Neural crest cell (in vitro differentiated cells): ENCODE results near the gene GABRD. TPM values are rescaled to one million over a fixed set of nuclear protein-coding genes. Genes with fewer than 3 reads are reported as not detected.
"Not testable (repeated sequence)": the region's sequence is repeated elsewhere in the genome, so short reads cannot be mapped to it uniquely, and the experiment has no call there.

Experiments
- DNase-seq: peaks from one replicate; pipeline ENCODE4 v3.0.0; 2021; ENCODE audit warnings: low read depth, mixed read lengths, low spot score
- H3K27ac Mint-ChIP-seq: one replicate; pipeline ENCODE4 v1.8.0; 2021; ENCODE audit warnings: mild to moderate bottlenecking, mixed read lengths; ENCODE audit not compliant: unreplicated experiment
- H3K27me3 Mint-ChIP-seq: 2 replicates; pipeline ENCODE4 v1.8.0; 2021; ENCODE audit warnings: low read depth, mild to moderate bottlenecking, mixed read lengths
- H3K36me3 Mint-ChIP-seq: 2 replicates; pipeline ENCODE4 v1.8.0; 2021; ENCODE audit warnings: low read depth, mild to moderate bottlenecking, mixed read lengths
- H3K4me1 Mint-ChIP-seq: 2 replicates; pipeline ENCODE4 v1.8.0; 2021; ENCODE audit warnings: mixed read lengths
- H3K4me3 Mint-ChIP-seq: one replicate; pipeline ENCODE4 v1.8.0; 2021; ENCODE audit warnings: mild to moderate bottlenecking, mixed read lengths
- H3K9me3 Mint-ChIP-seq: 2 replicates; pipeline ENCODE4 v1.8.0; 2021; ENCODE audit warnings: mixed read lengths
- total RNA-seq: library from RNA; stranded (reverse); gene quantifications from 2 replicates; pipeline ENCODE4 v1.2.1, GENCODE V29; 2021
- TF ChIP-seq, protein P1 (sequence below): fragments of 200-600 bp; sonication (generic); conservative IDR thresholded peaks from 2 replicates; pipeline ENCODE4 v1.5.0; 2021; ENCODE audit warnings: antibody characterized with exemption, mild to moderate bottlenecking

The GABRD gene
- total RNA-seq, 1 donor from 2014 or later, result 0.54 TPM

DNA sequence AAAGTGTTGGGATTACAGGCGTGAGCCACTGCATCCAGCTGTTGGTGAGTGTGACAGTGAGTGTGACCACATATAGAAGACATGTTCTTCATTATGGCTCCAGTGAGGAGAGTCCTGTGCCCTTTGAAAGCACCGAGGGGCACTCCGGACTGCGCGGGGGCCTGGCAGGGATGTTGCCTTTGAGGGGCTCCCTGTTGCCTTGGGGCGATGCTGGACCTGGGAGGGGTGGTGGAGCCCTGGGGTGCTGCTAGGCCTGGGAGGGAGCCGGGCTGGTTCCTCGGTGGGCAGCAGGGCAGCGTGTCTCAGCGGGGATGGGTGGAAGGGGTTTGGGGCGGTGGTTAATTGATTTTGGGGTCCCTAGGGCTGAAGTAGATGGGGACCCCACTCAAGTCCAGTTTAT lies 41.0 kb upstream of the GABRD start:
- Mint-ChIP-seq H3K27me3 (no peaks in the 10 kb centered on the region), H3K36me3 (no peaks in the 10 kb centered on the region), H3K4me3 (no peak overlapping the region), H3K4me1 (peaks cover 12% of the 10 kb centered on the region), H3K9me3 (no peaks in the 10 kb centered on the region), H3K27ac (no peak overlapping the region)
- no peak for DNase-seq
- TF ChIP-seq, protein P1, sequence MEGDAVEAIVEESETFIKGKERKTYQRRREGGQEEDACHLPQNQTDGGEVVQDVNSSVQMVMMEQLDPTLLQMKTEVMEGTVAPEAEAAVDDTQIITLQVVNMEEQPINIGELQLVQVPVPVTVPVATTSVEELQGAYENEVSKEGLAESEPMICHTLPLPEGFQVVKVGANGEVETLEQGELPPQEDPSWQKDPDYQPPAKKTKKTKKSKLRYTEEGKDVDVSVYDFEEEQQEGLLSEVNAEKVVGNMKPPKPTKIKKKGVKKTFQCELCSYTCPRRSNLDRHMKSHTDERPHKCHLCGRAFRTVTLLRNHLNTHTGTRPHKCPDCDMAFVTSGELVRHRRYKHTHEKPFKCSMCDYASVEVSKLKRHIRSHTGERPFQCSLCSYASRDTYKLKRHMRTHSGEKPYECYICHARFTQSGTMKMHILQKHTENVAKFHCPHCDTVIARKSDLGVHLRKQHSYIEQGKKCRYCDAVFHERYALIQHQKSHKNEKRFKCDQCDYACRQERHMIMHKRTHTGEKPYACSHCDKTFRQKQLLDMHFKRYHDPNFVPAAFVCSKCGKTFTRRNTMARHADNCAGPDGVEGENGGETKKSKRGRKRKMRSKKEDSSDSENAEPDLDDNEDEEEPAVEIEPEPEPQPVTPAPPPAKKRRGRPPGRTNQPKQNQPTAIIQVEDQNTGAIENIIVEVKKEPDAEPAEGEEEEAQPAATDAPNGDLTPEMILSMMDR, result no peak

DNA sequence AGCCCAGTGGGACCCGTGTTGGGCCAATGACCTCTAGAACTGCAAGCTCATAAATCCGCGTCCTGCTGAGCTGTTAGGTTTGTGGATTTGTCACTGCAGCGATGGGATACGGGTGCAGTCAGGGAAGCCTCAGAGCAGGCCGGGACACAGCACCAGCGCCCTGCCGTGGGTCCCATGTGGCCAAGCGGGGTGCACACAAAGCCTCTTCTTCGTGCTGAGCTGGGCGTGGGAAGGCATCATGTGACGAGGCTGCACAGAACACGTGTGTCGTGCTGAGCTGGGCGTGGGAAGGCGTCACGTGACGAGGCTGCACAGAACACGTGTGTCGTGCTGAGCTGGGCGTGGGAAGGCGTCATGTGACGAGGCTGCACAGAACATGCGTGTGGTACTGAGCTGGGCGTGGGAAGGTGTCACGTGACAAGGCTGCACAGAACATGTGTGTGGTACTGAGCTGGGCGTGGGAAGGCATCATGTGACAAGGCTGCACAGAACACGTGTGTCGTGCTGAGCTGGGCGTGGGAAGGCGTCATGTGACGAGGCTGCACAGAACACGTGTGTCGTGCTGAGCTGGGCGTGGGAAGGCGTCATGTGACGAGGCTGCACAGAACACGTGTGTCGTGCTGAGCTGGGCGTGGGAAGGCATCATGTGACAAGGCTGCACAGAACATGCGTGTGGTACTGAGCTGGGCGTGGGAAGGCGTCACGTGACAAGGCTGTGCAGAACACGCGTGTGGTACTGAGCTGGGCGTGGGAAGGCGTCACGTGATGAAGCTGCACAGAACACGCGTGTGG lies 40.3 kb upstream of the GABRD start:
- peaks cover 12% of the 10 kb centered on the region for H3K4me1 Mint-ChIP-seq
- not testable (repeated sequence) for DNase-seq, H3K36me3 Mint-ChIP-seq, H3K27ac Mint-ChIP-seq, H3K9me3 Mint-ChIP-seq, H3K4me3 Mint-ChIP-seq, H3K27me3 Mint-ChIP-seq

DNA sequence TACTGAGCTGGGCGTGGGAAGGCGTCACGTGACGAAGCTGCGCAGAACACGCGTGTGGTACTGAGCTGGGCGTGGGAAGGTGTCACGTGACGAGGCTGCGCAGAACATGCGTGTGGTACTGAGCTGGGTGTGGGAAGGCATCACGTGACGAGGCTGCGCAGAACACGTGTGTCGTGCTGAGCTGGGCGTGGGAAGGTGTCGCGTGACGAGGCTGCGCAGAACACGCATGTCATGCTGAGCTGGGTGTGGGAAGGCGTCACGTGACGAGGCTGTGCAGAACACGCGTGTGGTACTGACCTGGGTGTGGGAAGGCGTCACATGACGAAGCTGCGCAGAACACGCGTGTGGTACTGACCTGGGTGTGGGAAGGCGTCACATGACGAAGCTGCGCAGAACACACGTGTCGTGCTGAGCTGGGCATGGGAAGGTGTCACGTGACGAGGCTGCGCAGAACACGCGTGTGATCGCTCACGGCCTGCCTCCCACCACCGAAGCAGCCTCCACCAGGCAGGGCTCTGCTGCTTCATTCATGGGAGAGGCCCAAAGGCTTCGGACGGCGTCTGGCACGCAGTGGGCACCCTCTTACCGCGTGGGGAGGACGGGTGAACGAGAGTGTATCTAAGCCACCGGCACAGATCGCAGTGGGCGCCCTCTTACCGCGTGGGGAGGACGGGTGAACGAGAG lies 39.5 kb upstream of the GABRD start:
- H3K4me1 Mint-ChIP-seq, result peaks cover 12% of the 10 kb centered on the region
- no peaks in the 10 kb centered on the region for H3K9me3 Mint-ChIP-seq
- H3K36me3 Mint-ChIP-seq, result no peaks in the 10 kb centered on the region
- no peak for DNase-seq
- no peaks in the 10 kb centered on the region for H3K27me3 Mint-ChIP-seq
- TF ChIP-seq, protein P1, result no peak
- H3K4me3 Mint-ChIP-seq, result no peak overlapping the region
- H3K27ac Mint-ChIP-seq, result no peak overlapping the region

DNA sequence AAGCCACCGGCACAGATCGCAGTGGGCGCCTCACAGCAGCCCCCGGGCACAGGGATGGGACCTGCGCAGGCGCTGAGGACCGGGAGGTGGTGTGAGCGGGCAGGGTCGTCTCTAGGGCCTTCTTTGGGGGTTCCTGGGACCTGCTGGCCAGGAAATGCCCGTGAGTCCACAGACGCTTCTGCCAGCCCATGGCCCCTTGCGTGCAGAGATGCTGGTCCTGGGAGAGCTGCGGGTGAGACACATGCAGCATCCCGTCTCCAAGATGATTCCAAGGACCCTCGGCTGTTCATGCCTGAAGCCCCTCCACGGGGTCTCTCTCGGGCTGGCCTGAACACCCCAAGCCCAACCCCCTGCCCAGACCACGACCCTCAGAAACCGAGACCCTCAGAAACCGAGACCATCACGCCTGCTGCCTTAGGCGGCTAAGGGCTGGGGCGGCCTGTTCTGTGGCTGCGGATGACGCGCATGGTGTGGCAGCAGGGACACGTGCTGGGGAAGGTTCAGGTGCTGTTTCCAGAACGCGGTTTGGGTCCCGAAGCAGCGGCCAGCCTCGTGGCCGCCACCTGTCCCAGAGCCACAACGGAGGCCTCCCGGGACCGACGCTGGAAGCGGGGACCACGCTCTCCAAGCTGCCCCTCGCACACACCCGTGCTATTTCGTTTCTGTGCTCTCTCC lies 38.5 kb upstream of the GABRD start:
- Mint-ChIP-seq H3K27ac (no peak overlapping the region), H3K36me3 (no peaks in the 10 kb centered on the region), H3K9me3 (no peaks in the 10 kb centered on the region), H3K27me3 (no peaks in the 10 kb centered on the region), H3K4me1 (peaks cover 12% of the 10 kb centered on the region), H3K4me3 (no peak overlapping the region)
- TF ChIP-seq, protein P1, result no peak
- no peak for DNase-seq

DNA sequence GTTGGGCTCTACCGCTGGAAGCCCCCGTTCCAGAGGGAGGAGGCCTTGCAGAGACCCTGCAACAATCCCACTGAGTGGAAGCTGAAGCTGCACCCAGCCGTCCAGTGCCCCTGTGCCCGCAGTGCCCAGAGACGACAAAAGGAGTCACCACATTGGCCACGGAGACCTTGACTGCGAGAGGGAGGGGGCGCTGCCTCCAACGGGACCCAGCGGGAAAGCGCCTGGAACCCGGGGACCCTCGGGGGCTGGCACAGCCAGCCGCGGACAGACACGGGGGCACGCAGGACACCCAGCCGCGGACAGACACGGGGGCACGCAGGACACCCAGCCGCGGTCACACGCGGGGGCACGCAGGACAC lies 38.0 kb upstream of the GABRD start:
- H3K4me1 Mint-ChIP-seq, result peaks cover 12% of the 10 kb centered on the region
- H3K9me3 Mint-ChIP-seq, result no peaks in the 10 kb centered on the region
- DNase-seq, result no peak
- no peak overlapping the region for H3K27ac Mint-ChIP-seq
- H3K27me3 Mint-ChIP-seq, result no peaks in the 10 kb centered on the region
- H3K4me3 Mint-ChIP-seq, result no peak overlapping the region
- no peaks in the 10 kb centered on the region for H3K36me3 Mint-ChIP-seq
- TF ChIP-seq, protein P1, result no peak

DNA sequence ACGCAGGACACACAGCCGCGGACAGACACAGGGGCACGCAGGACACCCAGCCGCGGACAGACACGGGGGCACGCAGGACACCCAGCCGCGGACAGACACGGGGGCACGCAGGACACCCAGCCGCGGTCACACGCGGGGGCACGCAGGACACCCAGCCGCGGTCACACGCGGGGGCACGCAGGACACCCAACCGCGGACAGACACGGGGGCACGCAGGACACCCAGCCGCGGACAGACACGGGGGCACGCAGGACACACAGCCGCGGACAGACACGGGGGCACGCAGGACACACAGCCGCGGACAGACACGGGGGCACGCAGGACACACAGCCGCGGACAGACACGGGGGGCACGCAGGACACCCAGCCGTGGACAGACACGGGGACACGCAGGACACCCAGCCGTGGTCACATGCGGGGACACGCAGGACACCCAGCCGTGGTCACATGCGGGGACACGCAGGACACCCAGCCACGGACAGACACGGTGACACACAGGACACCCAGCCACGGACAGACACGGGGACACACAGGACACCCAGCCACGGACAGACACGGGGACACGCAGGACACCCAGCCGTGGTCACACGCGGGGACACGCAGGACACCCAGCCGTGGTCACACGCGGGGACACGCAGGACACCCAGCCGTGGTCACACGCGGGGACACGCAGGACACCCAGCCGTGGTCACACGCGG lies 37.4 kb upstream of the GABRD start:
- peaks cover 12% of the 10 kb centered on the region for H3K4me1 Mint-ChIP-seq
- H3K4me3 Mint-ChIP-seq, H3K36me3 Mint-ChIP-seq, DNase-seq, H3K9me3 Mint-ChIP-seq, H3K27ac Mint-ChIP-seq, H3K27me3 Mint-ChIP-seq: not testable (repeated sequence)
